DND-41 (cell line): ENCODE data around the gene PRKAR1A.

Source experiments
- EZH2 ChIP-seq: IDR thresholded peaks from 3 replicates; pipeline ENCODE4 v1.6.1; 2012; ENCODE audit warnings: borderline replicate concordance, low read depth, mild to moderate bottlenecking, moderate library complexity, low read length, inconsistent platforms; ENCODE audit not compliant: severe bottlenecking
- TF ChIP-seq, protein P1 (sequence below): IDR thresholded peaks from 2 replicates; pipeline ENCODE4 v1.5.1; 2012; ENCODE audit warnings: borderline replicate concordance, low read length, moderate library complexity, mild to moderate bottlenecking; ENCODE audit not compliant: poor library complexity, severe bottlenecking; ENCODE audit errors: extremely low read depth

DNA sequence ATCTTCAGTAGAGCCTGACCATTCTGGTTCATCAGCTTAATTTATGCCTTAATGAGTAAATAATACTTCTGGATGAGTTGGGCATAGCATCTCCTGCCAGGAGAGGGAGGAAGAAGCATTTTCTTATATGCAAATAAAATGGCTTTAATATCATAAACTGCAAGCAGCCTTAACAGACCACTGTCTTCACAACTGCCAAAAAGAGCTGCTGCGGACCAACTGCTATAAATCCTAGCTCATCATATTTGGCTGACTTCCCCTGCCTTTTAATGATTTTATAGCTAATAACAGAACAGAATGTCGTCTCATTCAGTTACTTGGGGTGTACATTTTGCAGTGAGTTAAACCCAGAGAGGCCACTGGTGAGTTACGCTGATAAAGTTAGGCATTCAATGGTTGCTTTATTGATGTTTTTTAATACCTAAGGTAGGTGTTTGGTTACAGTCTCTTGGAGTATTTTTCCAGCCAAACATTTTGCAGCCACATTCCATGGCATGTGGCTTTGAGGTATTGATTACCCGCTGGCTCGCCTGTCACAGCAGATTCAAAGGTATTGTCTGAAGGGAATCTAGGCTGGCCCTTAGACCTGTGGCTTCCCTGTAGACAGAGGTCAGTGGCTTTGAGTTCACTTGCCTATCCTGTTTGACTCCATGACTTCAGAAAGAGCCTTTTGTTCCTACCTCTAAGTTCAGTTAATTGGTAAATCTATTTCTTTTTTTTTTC lies 72.5 kb downstream of the PRKAR1A start:
- TF ChIP-seq, protein P1, sequence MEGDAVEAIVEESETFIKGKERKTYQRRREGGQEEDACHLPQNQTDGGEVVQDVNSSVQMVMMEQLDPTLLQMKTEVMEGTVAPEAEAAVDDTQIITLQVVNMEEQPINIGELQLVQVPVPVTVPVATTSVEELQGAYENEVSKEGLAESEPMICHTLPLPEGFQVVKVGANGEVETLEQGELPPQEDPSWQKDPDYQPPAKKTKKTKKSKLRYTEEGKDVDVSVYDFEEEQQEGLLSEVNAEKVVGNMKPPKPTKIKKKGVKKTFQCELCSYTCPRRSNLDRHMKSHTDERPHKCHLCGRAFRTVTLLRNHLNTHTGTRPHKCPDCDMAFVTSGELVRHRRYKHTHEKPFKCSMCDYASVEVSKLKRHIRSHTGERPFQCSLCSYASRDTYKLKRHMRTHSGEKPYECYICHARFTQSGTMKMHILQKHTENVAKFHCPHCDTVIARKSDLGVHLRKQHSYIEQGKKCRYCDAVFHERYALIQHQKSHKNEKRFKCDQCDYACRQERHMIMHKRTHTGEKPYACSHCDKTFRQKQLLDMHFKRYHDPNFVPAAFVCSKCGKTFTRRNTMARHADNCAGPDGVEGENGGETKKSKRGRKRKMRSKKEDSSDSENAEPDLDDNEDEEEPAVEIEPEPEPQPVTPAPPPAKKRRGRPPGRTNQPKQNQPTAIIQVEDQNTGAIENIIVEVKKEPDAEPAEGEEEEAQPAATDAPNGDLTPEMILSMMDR: no peak
- TF ChIP-seq EZH2: no peak
